Measurements from ENCODE around the gene RNF121. TPM values are rescaled to one million over a fixed set of nuclear protein-coding genes. Genes with fewer than 3 reads are reported as not detected.
A peak's percentile ranks its signal among the peaks of the same experiment; 100 is the strongest.

The RNF121 gene
- total and polyA plus RNA-seq, 2 of the 8 experiments (the other 6 are each of a cell fraction or from before 2014, with no cell fraction given): 39.7 to 51.6 TPM

DNA sequence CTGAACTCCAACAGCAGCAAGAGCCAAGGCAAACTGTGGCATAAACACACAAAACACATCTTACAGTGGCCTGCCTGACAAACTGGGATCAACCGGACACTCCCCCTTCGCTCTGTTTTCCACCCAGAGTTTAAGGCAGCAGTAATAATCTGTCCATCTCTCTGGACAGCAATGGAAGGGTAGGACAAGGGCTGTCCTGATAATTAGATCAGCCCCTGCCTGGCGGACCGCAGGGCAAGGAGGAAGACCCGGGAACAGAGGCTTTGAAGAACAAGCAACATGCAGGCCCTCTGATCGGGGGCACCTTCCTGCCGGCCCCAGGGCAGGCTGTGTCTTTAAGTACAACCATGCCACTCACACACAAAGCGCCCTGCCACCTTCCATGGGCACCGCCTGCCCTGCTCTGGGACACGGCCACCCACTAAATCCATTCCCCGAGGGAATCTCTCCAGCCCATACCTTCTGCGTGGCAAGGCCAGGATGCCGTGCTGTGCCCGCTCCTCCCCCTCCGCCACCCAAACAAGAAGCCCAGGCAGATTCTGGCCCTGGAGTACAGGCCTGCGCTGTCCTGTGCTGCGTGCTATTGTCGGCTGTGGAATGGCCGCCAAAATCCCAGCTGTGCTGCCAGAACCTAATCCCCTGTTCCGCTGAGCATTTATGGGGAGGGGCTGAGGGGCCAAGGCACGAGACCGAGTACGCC, 112.7 kb downstream of the RNF121 start (continued):
- no peak for TF ChIP-seq SUZ12 (IDR thresholded peaks at IDR 0.05; ENCODE audit: low read length)
- peak; percentile 28; the same call in 1 of the 2 replicates for TF ChIP-seq TAF1 (IDR thresholded peaks at IDR 0.05; ENCODE audit: low read depth, low read length)
- TF ChIP-seq HDAC2 (IDR thresholded peaks at IDR 0.05; ENCODE audit: borderline replicate concordance in 1 of 2, low read depth in 2 of 2, low read length in 2 of 2): no peak
- no peak for TF ChIP-seq ZNF274 (IDR thresholded peaks at IDR 0.05; ENCODE audit: borderline replicate concordance, extremely low read depth, low read length)
- peak; percentile 73; the same call in 1 of the 2 replicates for TF ChIP-seq YY1 (IDR thresholded peaks at IDR 0.05; ENCODE audit: low read depth, low read length)
- TF ChIP-seq CHD2 (IDR thresholded peaks at IDR 0.05; ENCODE audit: low read length): no peak
- no peak for TF ChIP-seq SRF (IDR thresholded peaks at IDR 0.05; ENCODE audit: low read depth, low read length)
- no peak for TF ChIP-seq MAFK (IDR thresholded peaks at IDR 0.05; ENCODE audit: low read depth, low read length)
- TF ChIP-seq NANOG (IDR thresholded peaks at IDR 0.05; ENCODE audit: insufficient read depth, low read depth, low read length, poor library complexity, severe bottlenecking): no peak
- TF ChIP-seq CREB1 (IDR thresholded peaks at IDR 0.05): no peak
- no peak for TF ChIP-seq JUND (IDR thresholded peaks at IDR 0.05; ENCODE audit: low read length)
- no peak for TF ChIP-seq RNF2 (IDR thresholded peaks at IDR 0.05; ENCODE audit: borderline replicate concordance, low read depth, low read length, missing control alignments, poor library complexity, severe bottlenecking)
- TF ChIP-seq RXRA (IDR thresholded peaks at IDR 0.05; ENCODE audit: insufficient read depth, low read depth, low read length): no peak
- no peak for TF ChIP-seq ASH2L (IDR thresholded peaks at IDR 0.05; ENCODE audit: low read length)
- TF ChIP-seq POLR2A (IDR thresholded peaks at IDR 0.05; ENCODE audit: control extremely low read depth in 1 of 2, low read depth in 2 of 2, low read length in 2 of 2): peak; percentile 21 to 62; a peak in 2 of 3 replicates

All from H1 (cell line).